Activated CD8-positive, alpha-beta T cell treated with anti-CD3 and anti-CD28 coated beads for 36 hours (primary cell): ENCODE results near the gene ANKLE2. TPM values are rescaled to one million over a fixed set of nuclear protein-coding genes. Genes with fewer than 3 reads are reported as not detected.

Source experiments
- ATAC-seq: fragments of 200-7000 bp; cut with Tn5 transposase; one replicate; pipeline ENCODE4 v1.10.0; 2021; ENCODE audit warnings: mild to moderate bottlenecking, moderate library complexity
- CTCF ChIA-PET: fragments of 350-600 bp; sonication (Branson Sonifier 250); formaldehyde crosslinking; loops from one replicate; lab custom pipeline; 2021; ENCODE audit warnings: antibody characterized with exemption; lab: Charles Lee
- POLR2A ChIA-PET: fragments of 350-600 bp; sonication (Branson Sonifier 250); formaldehyde crosslinking; loops from one replicate; lab custom pipeline; 2021; ENCODE audit warnings: antibody characterized with exemption; lab: Charles Lee
- DNase-seq: peaks from one replicate; pipeline ENCODE4 v3.0.0-alpha.2; 2020
- H3K27ac Mint-ChIP-seq: one replicate; pipeline ENCODE4 v1.8.0; 2021; ENCODE audit warnings: mild to moderate bottlenecking, mixed read lengths
- H3K27me3 Mint-ChIP-seq: one replicate; pipeline ENCODE4 v1.8.0; 2021; ENCODE audit warnings: mixed read lengths
- H3K36me3 Mint-ChIP-seq: one replicate; pipeline ENCODE4 v1.8.0; 2021; ENCODE audit warnings: low read depth, mixed read lengths
- H3K4me1 Mint-ChIP-seq: one replicate; pipeline ENCODE4 v1.8.0; 2021; ENCODE audit warnings: low read depth, mixed read lengths
- H3K4me3 Mint-ChIP-seq: one replicate; pipeline ENCODE4 v1.8.0; 2021; ENCODE audit warnings: mild to moderate bottlenecking, moderate library complexity, mixed read lengths
- H3K9me3 Mint-ChIP-seq: one replicate; pipeline ENCODE4 v1.8.0; 2021; ENCODE audit warnings: mixed read lengths
- CTCF ChIP-seq: fragments of 200-600 bp; IDR thresholded peaks from one replicate; pipeline ENCODE4 v1.8.0; 2022; ENCODE audit warnings: antibody characterized with exemption, mild to moderate bottlenecking
- intact Hi-C: fragments of 100-400 bp; cut with micrococcal nuclease; formaldehyde crosslinking; loops from one replicate; pipeline ENCODE4 v1.10.0; 2022
- total RNA-seq, 2 experiments: library from RNA; stranded (reverse); gene quantifications; one replicate each; pipeline ENCODE4 v1.2.3, GENCODE V29; 2021

The ANKLE2 gene
- total RNA-seq, 2 experiments from 2014 or later, result 103 to 108 TPM

DNA sequence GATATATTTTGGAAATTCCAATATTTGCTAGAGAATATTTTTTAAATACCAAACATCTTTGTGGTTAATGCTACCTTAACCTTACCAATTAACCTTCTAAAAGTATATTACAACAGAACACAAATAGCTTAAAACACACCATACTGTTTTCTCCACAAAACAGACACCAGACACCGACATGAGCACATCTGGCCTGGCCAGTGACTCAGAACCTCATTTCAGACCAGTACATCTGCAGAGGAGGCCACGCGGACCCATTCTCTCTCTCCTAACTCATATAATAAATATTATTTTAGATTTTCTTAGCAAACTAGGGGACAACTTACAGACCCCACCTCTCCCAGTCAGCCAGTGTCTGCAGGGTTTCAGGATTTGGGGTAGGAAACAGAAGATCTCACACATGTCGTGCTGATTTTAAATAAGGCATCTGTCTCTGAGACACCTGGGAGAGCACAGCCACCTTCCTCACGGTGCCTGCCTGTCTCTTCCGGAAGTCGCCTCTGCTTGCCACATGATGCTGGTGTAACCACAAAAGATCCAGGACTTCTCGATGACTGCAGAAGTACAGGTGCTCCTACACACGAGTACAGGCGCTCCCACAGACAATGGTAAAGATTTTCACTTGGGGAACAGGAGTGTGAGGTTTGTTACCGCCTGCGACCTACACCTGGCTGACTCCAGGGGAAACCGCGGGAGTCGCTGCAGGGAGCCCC lies 9.7 kb upstream of the ANKLE2 start:
- ChIA-PET POLR2A (interaction anchor here (1.4 kb wide), 1 partner anchor 10 kb away, joined by 12 read pairs; the partner anchor contains the start of gene ANKLE2), CTCF (interaction anchor here (1.1 kb wide), 1 partner anchor 10 kb away, joined by 3 read pairs; no protein-coding TSS in a partner anchor)
- Mint-ChIP-seq H3K36me3 (peaks cover 44% of the 10 kb centered on the region), H3K27me3 (no peaks in the 10 kb centered on the region), H3K4me1 (peaks cover 52% of the 10 kb centered on the region), H3K4me3 (peak overlapping the region; percentile 32), H3K27ac (peak overlapping the region; percentile 78), H3K9me3 (no peaks in the 10 kb centered on the region)
- no peak for TF ChIP-seq CTCF
- DNase-seq (peak; percentile 62), ATAC-seq (peak; percentile 64)
- intact Hi-C loops, result no loop called here

GRCh38 chr12:132766380-132767085 lies 4.9 kb upstream of the ANKLE2 start:
- H3K27ac Mint-ChIP-seq, result no peak overlapping the region
- intact Hi-C loops, result loop anchor here (10.0 kb wide), 1 partner anchor 118 kb away; the partner anchor contains the start of gene CHFR
- no peak overlapping the region for H3K4me3 Mint-ChIP-seq
- no peaks in the 10 kb centered on the region for H3K27me3 Mint-ChIP-seq
- ChIA-PET CTCF (interaction anchor here (0.9 to 2.7 kb wide), 3 partner anchors 10 to 139 kb away, joined by 3 to 25 read pairs (median 8); no protein-coding TSS in a partner anchor), POLR2A (no interaction called here)
- H3K9me3 Mint-ChIP-seq, result no peaks in the 10 kb centered on the region
- peaks cover 42% of the 10 kb centered on the region for H3K4me1 Mint-ChIP-seq
- ATAC-seq (no peak), DNase-seq (no peak)
- no peak for TF ChIP-seq CTCF
- H3K36me3 Mint-ChIP-seq, result peaks cover 16% of the 10 kb centered on the region

GRCh38 chr12:132765361-132765760 lies 3.7 kb upstream of the ANKLE2 start:
- ATAC-seq, result no peak
- H3K4me3 Mint-ChIP-seq, result no peak overlapping the region
- intact Hi-C loops, result loop anchor here (10.0 kb wide), 1 partner anchor 119 kb away; the partner anchor contains the start of gene CHFR

DNA sequence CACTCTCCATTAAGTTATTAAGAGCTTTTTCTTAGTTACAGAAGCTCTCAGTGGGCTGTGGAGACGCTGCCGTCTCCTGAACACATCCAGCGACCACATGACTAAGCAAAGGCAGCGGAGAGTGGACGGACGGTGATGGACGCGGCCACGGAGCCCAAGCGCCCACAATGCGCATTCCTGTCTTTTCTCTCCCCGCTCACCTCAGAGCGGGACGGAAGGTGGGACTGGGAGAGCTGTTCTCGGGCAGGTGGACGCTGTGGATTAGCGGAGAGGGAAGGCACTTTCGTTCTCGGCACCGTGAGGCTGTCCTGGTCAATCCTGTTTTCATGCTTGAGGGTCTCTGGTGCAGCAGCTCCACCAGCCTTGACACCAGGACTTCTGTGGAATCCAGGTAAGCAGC lies 2.6 kb upstream of the ANKLE2 start:
- POLR2A ChIA-PET, result interaction anchor here (0.8 to 1.0 kb wide), 3 partner anchors 9 to 77 kb away, joined by 3 read pairs; partner anchors contain the start of gene POLE
- H3K27ac Mint-ChIP-seq, result no peak overlapping the region
- DNase-seq (no peak), ATAC-seq (no peak)
- peaks cover 35% of the 10 kb centered on the region for H3K4me1 Mint-ChIP-seq
- H3K36me3 Mint-ChIP-seq, result peaks cover 20% of the 10 kb centered on the region
- TF ChIP-seq CTCF, result no peak
- H3K4me3 Mint-ChIP-seq, result no peak overlapping the region
- intact Hi-C loops, result loop anchor here (10.0 kb wide), 1 partner anchor 121 kb away; the partner anchor contains the start of gene CHFR
- H3K27me3 Mint-ChIP-seq, result no peaks in the 10 kb centered on the region
- H3K9me3 Mint-ChIP-seq, result no peaks in the 10 kb centered on the region
- CTCF ChIA-PET, result interaction anchor here (1.4 to 1.8 kb wide), 2 partner anchors 17 to 140 kb away, joined by 3 to 4 read pairs; no protein-coding TSS in a partner anchor

More at GRCh38 chr12:132765361-132765760, 3.7 kb upstream of the ANKLE2 start:
- no peak for TF ChIP-seq CTCF
- no peaks in the 10 kb centered on the region for H3K27me3 Mint-ChIP-seq
- H3K27ac Mint-ChIP-seq, result no peak overlapping the region
- ChIA-PET POLR2A (interaction anchor here (0.6 to 1.1 kb wide), 3 partner anchors 10 to 80 kb away, joined by 3 to 4 read pairs (median 3); no protein-coding TSS in a partner anchor), CTCF (interaction anchor here (1.8 kb wide), 1 partner anchor 139 kb away, joined by 4 read pairs; no protein-coding TSS in a partner anchor)
- H3K4me1 Mint-ChIP-seq, result peaks cover 38% of the 10 kb centered on the region
- H3K9me3 Mint-ChIP-seq, result no peaks in the 10 kb centered on the region
- H3K36me3 Mint-ChIP-seq, result peaks cover 18% of the 10 kb centered on the region
- no peak for DNase-seq
